ENCODE results near the gene LAYN. TPM values are rescaled to one million over a fixed set of nuclear protein-coding genes. Genes with fewer than 3 reads are reported as not detected.

The LAYN gene
- total RNA-seq, 1 experiment from 2014 or later = 229 TPM

Other genes with a start within 250 kb of the LAYN start
- not detected in 2 replicates for gene POU2AF3, start 242.2 kb upstream of the LAYN start, total RNA-seq (2014; rRNA removed; shearing (Covaris generic))
- 7.0 and 28.4 TPM in 2 replicates for gene POU2AF1, start 161.4 kb upstream of the LAYN start, total RNA-seq (2014; rRNA removed; shearing (Covaris generic))
- 1.4 and 8.1 TPM in 2 replicates for gene BTG4, start 28.3 kb upstream of the LAYN start, total RNA-seq (2014; rRNA removed; shearing (Covaris generic))
- gene HOATZ, start 25.9 kb upstream of the LAYN start, total RNA-seq (2014; rRNA removed; shearing (Covaris generic)) = 6.8 and 10.7 TPM in 2 replicates
- 23.8 and 53.1 TPM in 2 replicates for gene SIK2, start 61.7 kb downstream of the LAYN start, total RNA-seq (2014; rRNA removed; shearing (Covaris generic))
- gene PPP2R1B, start 225.7 kb downstream of the LAYN start, total RNA-seq (2014; rRNA removed; shearing (Covaris generic)) = 115 and 118 TPM in 2 replicates